Measurements from ENCODE around the gene TRABD2B. TPM values are rescaled to one million over a fixed set of nuclear protein-coding genes. Genes with fewer than 3 reads are reported as not detected.

TRABD2B gene
- total RNA-seq, 3 donors from 2014 or later (not counting 1 experiment from before 2014, with no cell fraction given) = not detected

DNA sequence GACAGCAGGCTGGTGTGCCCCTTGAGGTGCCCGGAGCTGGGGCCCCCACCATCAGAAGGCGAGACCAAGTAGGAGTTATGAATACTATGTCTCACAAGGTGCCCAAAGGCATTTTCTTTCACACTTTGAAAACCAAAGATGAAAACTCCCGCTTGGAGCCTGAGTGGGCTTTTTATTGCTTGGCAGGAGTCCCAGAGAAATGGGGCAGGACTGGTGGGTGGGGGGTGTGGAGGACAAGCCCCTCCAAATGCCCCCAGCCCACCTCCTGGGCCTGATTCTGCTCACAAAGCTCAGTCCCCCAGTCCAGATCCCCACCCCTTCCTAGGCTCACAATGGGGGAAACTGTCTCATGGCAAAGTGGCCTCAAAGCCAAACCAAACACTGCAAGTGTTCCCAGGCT lies 227.9 kb downstream of the TRABD2B start:
- Histone ChIP-seq H3K27me3 (ENCODE audit: control insufficient read depth, insufficient read depth, low read length) (no peaks in the 10 kb centered on the region), H3K4me3 (ENCODE audit: low read length) (no peak overlapping the region), H3K27ac (ENCODE audit: low read length) (no peak overlapping the region), H3K9me3 (ENCODE audit: control insufficient read depth, insufficient read depth, low read length) (no peaks in the 10 kb centered on the region), H3K4me1 (ENCODE audit: control insufficient read depth, insufficient read depth, low read length) (no peaks in the 10 kb centered on the region), H3K36me3 (ENCODE audit: control insufficient read depth, insufficient read depth, low read length) (no peaks in the 10 kb centered on the region)
- Mint-ChIP-seq H3K4me3 (no peak overlapping the region), H3K27me3 (ENCODE audit: low read depth in 2 of 2) (peaks cover 3 to 9% of the 10 kb centered on the region in 2 donors), H3K4me1 (no peaks in the 10 kb centered on the region), H3K27ac (no peak overlapping the region), H3K36me3 (no peaks in the 10 kb centered on the region), H3K9me3 (no peaks in the 10 kb centered on the region)
- ATAC-seq = no peak
- intact Hi-C loops (cut with micrococcal nuclease) = no loop called here
- TF ChIP-seq, protein P1, sequence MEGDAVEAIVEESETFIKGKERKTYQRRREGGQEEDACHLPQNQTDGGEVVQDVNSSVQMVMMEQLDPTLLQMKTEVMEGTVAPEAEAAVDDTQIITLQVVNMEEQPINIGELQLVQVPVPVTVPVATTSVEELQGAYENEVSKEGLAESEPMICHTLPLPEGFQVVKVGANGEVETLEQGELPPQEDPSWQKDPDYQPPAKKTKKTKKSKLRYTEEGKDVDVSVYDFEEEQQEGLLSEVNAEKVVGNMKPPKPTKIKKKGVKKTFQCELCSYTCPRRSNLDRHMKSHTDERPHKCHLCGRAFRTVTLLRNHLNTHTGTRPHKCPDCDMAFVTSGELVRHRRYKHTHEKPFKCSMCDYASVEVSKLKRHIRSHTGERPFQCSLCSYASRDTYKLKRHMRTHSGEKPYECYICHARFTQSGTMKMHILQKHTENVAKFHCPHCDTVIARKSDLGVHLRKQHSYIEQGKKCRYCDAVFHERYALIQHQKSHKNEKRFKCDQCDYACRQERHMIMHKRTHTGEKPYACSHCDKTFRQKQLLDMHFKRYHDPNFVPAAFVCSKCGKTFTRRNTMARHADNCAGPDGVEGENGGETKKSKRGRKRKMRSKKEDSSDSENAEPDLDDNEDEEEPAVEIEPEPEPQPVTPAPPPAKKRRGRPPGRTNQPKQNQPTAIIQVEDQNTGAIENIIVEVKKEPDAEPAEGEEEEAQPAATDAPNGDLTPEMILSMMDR (IDR thresholded peaks at IDR 0.05) = no peak
- no peak for DNase-seq
- 90% methylated on average over 3 of the region's 3 CpGs for WGBS (ENCODE audit: insufficient coverage)

DNA sequence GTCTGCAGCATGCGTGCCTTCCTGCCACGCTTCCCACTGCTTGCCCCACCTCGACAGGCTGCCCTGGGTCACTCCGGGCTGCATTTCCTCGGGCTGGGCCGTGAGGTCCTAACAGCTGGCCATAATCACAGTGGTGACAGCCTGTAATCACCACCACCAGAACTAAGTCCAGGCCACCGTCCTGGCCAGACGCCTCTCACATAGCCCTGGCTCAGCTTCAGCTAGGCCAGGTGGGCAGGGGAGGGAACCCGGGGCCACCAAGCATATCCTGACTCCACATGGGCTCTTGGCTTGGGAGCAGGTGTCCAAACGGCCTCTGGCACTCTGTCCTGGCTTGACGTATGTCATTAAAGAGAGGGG lies 229.5 kb downstream of the TRABD2B start:
- H3K4me1 Mint-ChIP-seq = no peaks in the 10 kb centered on the region
- intact Hi-C loops (cut with micrococcal nuclease) = no loop called here
- H3K4me3 Mint-ChIP-seq = no peak overlapping the region
- Histone ChIP-seq H3K27me3 (ENCODE audit: control insufficient read depth, insufficient read depth, low read length) (no peaks in the 10 kb centered on the region), H3K4me1 (ENCODE audit: control insufficient read depth, insufficient read depth, low read length) (no peaks in the 10 kb centered on the region), H3K4me3 (ENCODE audit: low read length) (no peak overlapping the region), H3K27ac (ENCODE audit: low read length) (no peak overlapping the region), H3K9me3 (ENCODE audit: control insufficient read depth, insufficient read depth, low read length) (no peaks in the 10 kb centered on the region), H3K36me3 (ENCODE audit: control insufficient read depth, insufficient read depth, low read length) (no peaks in the 10 kb centered on the region)
- H3K9me3 Mint-ChIP-seq = no peaks in the 10 kb centered on the region
- TF ChIP-seq, protein P1 (IDR thresholded peaks at IDR 0.05) = no peak
- 78% methylated on average over 11 of the region's 11 CpGs for WGBS (ENCODE audit: insufficient coverage)
- no peaks in the 10 kb centered on the region for H3K36me3 Mint-ChIP-seq
- DNase-seq = no peak
- peaks cover 3 to 9% of the 10 kb centered on the region in 2 donors for H3K27me3 Mint-ChIP-seq (ENCODE audit: low read depth in 2 of 2)
- peak in 1 of 3 donors; percentile 19 for ATAC-seq
- H3K27ac Mint-ChIP-seq = no peak overlapping the region

DNA sequence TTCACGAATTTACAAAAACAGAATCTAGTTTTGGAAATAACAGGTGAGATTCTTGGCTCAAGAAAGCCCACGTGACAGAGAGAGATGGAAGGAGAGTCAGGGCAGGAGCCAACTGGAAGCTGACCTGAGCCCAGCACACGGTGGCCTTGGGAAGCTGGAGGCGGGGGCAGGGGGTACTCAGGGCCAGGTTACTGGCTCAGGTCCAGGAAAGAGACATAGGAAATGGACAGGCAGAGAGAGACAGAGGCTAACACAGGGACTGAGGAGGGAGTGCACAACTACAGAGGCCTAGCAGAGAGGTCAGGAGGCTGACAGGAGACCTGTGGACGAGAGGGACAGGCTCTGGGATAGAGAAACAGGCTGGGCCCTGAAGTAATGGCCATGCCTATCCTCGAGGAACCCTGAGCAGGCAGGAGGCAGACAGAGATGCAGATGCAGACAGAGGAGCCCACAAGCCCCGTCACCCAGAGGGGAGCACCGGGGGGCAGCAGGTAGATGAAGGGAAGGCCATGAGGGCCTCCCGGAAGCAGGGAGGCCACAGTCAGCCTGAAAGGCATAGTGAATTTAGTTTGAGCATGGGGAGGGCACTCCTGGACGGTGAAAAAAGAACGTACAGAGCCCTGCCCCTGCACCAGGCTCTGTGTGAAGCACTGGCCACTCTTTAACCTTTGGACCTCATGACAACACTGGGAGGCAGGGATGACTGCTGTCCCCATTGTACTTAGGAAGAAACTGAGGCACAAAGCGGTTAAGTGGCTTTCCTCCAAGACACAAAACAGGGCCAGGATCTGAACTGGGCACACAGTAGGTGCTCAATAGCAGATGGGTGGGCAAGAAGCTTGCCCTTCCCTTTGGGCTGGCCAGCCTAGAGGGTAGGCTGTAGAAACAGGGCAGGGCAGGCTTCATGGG lies 230.1 kb downstream of the TRABD2B start:
- Histone ChIP-seq H3K9me3 (ENCODE audit: control insufficient read depth, insufficient read depth, low read length) (no peaks in the 10 kb centered on the region), H3K27me3 (ENCODE audit: control insufficient read depth, insufficient read depth, low read length) (no peaks in the 10 kb centered on the region), H3K27ac (ENCODE audit: low read length) (no peak overlapping the region), H3K4me3 (ENCODE audit: low read length) (no peak overlapping the region), H3K4me1 (ENCODE audit: control insufficient read depth, insufficient read depth, low read length) (no peaks in the 10 kb centered on the region), H3K36me3 (ENCODE audit: control insufficient read depth, insufficient read depth, low read length) (no peaks in the 10 kb centered on the region)
- no peak overlapping the region for H3K4me3 Mint-ChIP-seq
- intact Hi-C loops (cut with micrococcal nuclease) = no loop called here
- H3K27ac Mint-ChIP-seq = no peak overlapping the region
- 75% methylated on average over 12 of the region's 12 CpGs for WGBS (ENCODE audit: insufficient coverage)
- DNase-seq (no peak), ATAC-seq (no peak)
- H3K27me3 Mint-ChIP-seq (ENCODE audit: low read depth in 2 of 2) = peaks cover 3 to 9% of the 10 kb centered on the region in 2 donors
- TF ChIP-seq, protein P1 (IDR thresholded peaks at IDR 0.05) = no peak
- H3K4me1 Mint-ChIP-seq = no peaks in the 10 kb centered on the region
- H3K9me3 Mint-ChIP-seq = no peaks in the 10 kb centered on the region
- no peaks in the 10 kb centered on the region for H3K36me3 Mint-ChIP-seq

All from natural killer cell (primary cell).